NCI-H1930 (cell line): ENCODE measurements around the gene AQP7.
A peak's percentile ranks its signal among the peaks of the same experiment; 100 is the strongest.
"Not testable (repeated sequence)": the region's sequence is repeated elsewhere in the genome, so short reads cannot be mapped to it uniquely, and the experiment has no call there.

Experiments
- DNase-seq, 2 experiments: peaks; one replicate each; lab custom pipeline; 2025; lab: John Stamatoyannopoulos, UW

Gene AQP7

DNA sequence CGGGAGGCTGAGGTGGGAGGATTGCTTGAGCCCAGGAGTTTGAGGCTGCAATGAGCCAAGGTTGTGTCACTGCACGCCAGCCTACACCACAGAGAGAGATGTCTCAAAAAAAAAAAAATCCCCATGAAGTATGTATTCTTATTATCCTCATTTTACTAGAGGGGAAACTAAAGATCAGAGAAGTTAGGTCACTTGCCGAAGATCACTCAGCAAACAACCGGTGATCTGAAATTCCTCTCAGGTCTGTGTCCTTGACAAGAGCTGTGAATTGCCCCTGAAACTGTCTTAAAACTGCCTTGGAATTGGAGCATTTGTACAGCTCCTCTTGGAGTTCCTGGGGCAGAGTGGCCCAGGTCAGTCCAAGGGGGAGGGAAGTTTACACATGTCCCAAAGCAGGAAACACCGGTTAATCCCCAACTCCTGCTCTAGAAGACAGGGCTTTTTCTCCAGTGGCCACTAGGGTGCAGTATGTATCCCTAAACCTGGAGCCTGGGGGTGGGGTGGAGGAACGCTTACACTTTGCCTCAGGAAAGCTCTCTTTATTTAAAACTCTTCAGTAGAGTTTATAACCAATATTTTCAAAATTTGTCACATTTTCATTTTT, 27.6 kb downstream of the AQP7 start:
- DNase-seq = peak in 1 of 2 experiments; percentile 42

DNA sequence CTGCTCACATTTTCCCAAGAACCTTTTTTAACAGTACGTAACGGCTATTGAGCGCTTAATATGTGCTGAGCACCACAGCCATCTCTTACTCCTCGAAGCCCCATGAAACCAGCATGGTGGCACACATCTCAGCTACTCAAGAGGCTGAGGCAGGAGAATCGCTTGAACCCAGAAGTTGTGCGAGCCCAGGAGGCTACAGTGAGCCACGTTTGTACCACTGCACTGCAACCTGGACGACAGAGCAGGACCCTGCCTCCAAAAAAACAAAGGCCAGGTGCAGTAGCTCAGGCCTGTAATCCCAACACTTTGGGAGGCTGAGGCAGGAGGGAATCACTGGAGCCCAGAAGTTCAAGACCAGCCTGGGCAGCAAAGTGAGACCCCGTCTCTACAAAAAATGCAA, 28.2 kb downstream of the AQP7 start:
- DNase-seq = no peak

DNA sequence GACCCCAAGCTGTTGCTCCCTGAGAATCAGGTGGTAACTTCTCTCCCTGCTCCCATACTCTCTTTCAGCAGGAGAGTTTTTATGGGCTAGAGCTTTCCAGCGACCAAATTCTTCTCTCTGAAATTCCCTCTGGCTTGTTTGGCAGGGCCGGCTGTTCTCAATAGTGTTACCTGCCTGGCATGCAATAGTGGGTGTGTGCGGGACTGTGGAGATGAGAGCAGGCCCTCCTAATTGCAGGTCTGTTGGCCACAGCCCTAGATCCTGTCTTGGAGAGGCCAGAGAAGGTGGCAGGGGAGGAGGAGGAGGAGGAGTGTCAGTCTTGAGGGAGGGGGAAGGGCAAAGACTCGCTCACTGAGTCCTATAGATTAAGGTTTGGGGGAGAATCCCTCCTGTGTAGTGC, 29.5 kb downstream of the AQP7 start:
- DNase-seq = no peak

DNA sequence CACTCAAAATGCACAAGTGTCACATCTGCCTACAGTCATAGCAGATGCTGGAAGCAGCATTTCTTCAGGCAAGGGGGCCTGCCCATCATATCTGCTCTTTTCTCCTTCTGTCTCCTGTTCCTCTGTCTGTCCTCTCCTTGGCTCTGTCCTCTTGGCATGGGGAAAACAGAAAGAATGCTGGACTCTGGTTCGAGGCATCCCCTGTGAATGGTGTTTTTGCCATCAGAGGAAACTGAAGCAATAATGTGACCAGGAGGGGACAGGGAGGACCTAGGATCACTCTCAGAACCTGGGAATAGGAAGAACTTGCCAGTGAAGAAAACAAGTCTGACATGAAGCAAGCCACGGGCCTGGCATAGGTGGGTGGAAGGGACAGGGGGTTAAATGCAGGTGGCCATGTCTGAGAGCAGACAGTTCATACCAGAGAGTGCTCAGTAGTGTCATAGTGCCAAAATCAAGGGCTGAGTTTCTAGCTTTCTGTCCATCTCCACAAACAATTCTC, 35.3 kb downstream of the AQP7 start:
- DNase-seq = no peak

DNA sequence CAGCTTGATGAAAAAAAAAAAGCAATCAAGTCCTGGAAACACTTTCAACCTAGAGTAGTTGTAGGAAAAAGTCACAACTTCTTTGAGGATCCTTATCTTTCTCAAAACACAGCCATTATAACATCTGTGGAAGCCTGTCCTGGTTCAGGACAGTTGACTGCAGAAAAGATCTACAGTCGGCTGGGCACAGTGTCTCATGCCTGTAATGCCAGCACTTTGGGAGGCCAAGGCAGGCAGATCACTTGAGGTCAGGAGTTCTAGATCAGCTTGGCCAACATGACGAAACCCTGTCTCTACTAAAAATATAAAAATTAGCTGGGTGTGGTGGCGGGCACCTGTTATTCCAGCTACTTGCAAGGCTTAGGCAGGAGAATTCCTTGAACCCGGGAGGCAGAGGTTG, 37.6 kb downstream of the AQP7 start:
- DNase-seq = not testable (repeated sequence)

DNA sequence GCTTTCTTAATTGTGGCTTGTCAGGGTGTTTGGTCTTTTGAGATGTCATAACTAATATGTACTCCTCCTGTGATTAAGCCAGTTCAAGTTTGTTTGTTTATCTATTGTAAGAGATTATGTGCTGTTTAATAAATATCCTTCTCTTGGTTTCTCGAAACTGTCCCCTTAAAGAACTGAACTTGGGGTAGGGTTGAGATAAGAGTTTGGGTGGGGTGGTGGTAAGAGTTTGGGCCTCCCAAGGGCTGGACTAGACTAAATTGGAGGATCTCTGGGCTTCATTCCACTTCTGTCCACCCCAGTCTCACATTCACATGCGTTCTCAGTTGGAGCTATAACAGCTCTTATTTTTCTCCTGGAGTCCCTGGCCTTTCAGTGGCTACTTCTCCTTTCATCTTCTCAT, 38.2 kb downstream of the AQP7 start:
- DNase-seq = no peak

DNA sequence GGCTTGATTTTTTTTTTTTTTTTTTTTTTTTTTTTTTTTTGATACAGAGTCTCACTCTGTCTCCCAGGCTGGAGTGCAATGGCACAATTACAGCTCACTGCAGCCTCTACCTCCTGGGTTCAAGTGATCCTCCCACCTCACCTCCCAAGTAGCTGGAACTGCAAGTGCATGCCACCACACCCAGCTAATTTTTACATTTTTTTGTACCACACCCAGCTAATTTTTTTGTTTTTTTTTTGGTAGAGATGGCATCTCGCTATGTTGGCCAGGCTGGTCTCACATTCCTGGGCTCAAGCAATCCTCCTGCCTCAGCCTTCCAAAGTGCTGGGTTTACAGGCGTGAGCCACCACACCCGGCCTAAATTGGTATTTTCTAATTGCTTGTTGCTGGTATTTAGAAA, 43.7 kb downstream of the AQP7 start:
- not testable (repeated sequence) for DNase-seq

DNA sequence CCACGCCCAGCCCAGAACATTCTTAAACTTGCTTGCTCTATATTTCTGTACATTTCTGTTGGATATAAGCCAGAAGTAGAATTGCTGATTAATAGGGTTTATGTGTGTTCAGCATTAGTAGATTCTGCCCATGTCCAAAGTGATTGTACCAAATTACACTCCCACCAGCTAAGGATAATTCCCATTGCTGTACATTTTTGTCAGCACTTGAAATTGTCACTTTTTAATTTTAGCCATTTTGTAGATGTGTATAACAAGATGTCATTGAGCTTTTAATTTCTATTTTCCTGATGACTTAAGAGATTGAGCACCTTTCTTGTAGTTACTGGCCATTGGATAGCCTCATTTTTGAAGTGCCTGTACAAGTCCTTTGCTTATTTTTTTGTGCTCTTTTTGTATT, 46.4 kb downstream of the AQP7 start:
- no peak for DNase-seq

DNA sequence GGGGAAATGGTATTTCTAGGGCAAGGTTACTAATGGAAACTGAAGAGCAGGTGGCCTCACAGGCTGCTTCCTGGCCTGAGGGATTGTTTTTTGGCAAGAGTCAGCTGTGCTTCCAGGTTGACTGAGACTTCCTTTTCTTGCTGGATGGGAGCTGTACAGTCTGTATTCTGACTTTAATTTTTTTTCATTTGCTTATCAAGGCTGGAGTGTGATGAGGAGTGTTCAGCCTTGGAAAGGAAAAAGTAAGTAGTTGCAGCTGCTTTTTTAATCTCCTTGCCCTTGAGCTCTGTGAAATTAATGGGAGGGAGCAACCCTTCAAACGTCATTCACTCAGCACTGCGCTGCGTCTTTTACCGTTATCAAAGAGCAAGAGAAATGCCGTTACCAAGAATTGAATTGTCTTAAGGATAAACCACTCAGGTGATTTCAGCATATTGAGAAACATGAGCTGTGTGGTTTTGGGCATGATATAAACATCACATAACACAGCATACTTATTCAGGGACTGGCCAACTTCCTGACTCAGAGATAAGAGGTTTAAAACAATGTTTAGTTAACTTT, 47.6 kb downstream of the AQP7 start:
- no peak for DNase-seq

DNA sequence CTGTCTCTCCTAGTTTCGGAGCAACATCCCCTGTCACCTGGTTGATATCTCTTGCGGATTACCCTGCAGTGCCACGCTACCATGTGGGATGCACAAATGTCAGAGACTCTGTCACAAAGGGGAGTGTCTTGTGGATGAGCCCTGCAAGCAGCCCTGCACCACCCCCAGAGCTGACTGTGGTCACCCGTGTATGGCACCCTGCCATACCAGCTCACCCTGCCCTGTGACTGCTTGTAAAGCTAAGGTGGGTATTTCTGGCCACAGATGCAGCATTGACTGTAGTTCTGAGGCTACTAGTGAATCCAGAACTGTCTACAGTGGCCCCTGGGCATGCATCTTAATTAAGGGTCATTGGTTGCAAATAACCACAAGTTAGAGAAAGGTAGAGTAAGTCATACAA, 50.8 kb downstream of the AQP7 start:
- DNase-seq = no peak

DNA sequence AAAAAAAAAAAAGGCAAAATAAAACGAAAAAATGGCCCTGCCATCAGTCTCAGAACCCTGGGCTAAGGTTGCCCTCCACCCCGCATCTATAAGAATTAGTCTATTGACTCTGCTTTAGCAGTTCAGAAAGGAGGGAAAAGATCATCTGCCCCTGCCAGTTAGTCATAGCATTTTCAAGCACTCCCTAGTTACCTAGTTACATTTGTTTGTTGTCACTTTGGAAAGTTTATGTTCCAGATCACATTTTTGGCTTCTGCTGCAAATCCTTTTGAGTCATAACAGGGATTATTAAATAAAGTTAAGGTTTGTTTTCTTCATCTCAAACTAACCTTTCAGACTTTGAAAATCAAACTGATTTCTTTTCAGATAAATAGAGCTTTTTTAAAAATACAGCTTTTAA, 52.1 kb downstream of the AQP7 start:
- no peak for DNase-seq

DNA sequence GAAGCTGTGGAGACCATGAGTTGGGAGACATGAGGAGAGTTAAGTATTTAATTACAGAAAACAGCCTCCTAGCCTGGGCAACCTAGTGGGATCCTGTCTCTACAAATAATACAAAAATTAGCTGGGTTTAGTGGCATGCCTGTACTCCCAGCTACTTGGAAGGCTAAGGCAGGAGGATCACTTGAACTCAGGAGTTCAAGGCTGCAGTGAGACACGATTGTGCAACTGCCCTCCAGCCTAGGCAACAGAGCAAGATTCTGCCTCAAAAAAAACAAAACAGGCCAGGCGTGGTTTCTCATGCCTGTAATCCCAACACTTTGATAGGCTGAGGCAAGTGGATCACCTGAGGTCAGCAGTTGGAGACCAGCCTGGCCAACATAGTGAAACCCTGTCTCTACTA, 52.6 kb downstream of the AQP7 start:
- no peak for DNase-seq

DNA sequence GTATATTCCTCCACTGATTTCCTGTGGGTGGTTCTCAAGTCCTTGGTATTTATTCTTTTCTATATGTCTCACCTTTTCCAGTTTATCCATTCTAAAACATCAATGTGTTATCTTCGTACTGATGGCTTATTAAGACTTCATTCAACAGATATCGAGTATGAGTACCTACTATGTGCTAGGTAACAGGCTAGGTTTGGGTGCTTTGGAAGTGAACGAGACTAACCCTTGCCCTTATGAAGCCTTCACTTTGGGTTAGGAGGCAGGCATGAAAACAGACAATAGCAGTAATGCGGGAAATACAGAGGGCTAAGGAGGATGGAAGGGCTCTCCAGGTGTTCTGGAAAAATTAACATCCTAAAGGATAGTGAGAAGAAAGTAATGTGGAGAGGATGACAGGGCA, 53.4 kb downstream of the AQP7 start:
- no peak for DNase-seq

DNA sequence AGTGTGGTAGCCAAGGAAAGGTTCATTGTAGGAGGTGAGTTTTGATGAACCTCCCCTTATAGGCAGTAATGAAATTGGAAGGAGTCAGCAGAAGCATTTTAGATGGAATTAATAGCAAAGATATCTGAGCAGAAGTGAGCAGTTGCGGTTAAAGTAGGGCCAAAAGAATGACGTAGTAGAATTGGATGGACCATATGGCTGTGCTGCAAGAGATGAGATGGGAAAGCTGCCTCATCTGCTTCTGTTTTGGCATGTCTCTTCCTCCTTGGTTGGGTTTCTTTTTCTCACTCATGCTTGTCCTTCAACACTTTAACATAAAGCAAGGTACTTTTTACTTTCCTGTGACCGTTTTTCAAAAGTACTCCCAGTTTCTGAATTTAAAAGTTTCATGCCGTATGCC, 55.8 kb downstream of the AQP7 start:
- DNase-seq = no peak

DNA sequence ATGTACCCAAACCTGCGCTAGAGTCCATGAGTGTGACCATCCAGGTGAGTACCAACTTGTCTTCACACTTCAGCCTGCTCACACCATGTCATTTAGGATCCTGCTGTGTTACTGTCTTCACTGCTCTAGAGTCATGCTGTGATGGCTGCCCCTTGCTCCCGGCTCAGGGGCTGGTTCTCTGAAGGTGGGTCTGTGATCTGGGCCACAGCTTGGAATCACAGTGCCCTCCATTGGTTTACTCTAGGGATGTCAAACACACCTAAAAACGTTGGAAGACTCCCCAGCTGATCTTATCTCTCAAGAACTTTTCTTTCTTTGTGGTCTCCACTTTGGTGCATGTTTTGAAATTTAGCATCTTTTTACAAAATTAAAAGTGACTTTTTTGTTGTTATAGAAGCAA, 58.2 kb downstream of the AQP7 start:
- no peak for DNase-seq

DNA sequence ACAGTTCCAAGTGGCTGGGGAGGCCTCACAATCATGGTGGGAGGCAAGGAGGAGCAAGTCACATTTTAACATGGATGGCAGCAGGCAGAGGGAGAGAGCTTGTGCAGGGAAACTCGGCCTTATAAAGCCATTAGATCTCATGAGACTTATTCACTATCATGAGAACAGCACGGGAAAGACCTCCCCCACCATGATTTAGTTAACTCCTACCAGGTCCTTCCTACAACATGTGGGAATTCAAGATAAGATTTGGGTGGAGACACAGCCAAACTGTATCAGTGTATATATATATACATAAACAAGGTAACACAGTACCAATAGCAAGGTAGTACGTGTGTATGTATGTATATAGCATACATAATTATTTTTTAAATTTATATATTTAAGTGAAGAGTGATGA, 61.2 kb downstream of the AQP7 start:
- no peak for DNase-seq

DNA sequence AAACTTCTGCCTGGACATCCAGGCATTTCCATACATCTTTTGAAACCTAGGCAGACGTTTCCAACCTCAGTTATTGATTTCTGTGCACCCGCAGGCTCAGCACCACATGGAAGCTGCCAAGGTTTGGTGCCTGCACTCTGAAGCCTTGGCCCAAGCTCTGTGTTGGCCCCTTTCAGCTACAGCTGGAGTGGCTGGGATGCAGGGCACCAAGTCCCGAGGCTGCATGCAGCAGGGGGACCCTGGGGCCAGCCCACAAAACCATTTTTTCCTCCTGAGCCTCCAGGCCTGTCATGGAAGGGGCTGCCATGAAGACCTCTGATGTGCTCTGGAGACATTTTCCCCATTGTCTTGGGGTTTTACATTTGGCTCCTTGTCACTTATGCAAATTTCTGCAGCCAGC, 62.2 kb downstream of the AQP7 start:
- DNase-seq = no peak
